Urothelium cell line (cell line): Measurements from ENCODE around the gene TTK.

Source experiments
- DNase-seq: peaks from one replicate; pipeline ENCODE4 v3.0.0; 2011; ENCODE audit warnings: low spot score, mixed read lengths
- FAIRE-seq: peaks from 2 replicates; lab custom pipeline; 2011; peaks lifted over from hg19 to GRCh38; lab: Jason Lieb, UNC

Gene TTK

DNA sequence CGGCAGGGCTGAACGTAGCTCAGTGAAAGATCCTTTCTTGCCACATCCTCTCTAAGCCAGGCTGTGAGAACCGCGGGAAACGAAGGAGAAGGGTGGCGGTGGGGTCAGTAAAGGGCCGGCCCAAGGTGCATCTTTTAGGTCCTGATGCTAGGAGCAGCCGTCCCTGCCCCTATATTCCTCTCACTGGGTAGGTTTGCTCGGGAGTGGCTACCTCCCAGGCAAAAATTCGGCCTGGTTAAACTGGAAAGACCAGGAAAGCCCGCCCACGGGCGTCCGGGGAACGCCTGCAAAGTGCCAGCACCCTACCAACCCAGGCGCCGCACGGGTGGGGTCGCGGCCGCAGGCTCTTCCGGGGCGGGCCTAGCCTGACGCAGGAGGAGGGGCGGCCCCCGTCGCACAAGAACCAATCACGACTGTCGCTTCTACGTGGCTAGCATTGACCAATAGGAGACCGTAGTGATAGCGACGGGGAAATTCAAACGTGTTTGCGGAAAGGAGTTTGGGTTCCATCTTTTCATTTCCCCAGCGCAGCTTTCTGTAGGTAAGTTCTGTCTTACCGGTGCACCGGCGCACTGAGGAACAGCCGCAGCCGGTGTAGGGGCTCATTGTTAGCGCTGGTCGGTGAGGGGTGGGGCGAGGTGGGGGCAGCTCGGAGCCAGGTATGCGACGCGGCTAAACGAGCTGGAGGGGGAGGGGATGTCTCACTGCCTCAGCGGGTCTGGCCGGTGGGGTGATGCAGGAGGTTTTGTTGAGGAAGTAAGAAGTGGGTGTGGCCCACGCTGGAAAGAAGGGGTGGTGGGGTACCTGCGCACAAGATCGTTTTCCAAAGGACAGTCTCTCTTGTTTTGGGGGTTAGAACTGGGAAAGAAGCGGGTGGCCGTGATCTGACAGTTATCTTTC, at the start of gene TTK:
Gene TTK (plus strand): TSS at position 477 of the 900 bp plus-strand sequence. CDS start 1,195 bp downstream, outside the sequence.
- DNase-seq (peak; percentile 91), FAIRE-seq (no peak)

DNA sequence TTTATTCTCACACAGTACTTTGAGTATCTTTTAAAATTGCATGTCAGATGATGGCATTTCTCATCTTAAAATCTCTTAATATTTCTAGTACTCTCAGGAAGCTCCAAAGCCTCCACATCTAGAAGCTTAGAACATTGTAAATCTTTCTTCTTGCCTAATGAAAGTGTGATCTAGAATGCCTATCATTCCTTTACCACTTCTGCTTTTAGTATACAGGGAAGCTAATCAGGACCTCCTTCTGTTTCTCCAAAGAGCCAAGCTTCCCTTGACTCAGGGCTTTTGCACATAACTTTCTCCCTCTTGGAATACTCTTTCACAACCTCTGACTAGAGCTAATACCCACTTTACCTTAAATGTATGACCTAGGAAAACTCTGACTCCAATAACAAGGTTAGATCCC, 49.6 kb upstream of the TTK start:
- no peak for FAIRE-seq

DNA sequence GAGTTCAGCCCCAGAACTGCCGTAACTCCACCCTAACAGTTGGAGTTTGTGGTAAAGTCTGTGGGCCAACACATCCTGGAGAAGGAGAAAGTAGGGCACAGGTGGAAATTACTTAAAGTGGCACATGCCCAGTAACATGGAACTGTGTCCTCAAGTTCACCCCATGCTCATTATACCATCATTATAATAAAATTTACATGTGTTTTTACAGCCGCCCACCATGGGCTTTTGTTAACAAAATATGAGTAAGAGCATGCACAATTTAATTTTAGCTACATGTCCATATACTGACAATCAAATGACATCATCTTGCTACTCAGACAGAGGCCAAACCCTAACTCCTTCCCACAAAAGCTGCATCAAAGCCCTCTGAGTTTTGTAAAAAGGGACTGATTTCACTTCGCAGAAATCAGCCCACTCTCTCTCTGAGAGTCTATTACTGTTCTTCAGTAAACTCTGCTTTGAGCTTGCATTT, 39.8 kb upstream of the TTK start:
- FAIRE-seq (no peak), DNase-seq (no peak)

More for the DNA sequence above, 49.6 kb upstream of the TTK start:
- DNase-seq: no peak

DNA sequence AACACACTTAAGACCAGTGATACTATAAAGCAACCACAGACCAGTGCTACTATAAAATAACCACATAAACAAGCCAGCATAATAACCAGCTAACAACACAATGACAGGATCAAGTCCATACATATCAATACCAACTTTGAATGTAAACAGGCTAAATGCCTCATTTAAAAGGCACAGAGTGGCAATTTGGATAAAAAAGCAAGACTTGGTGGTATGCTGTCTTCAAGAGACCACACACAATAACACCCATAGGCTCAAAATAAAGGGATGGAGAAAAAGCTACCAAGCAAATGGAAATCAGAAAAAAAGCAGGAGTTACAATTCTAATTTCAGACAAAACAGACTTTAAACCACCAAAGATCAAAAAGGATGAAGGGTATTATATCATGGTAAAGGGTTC, 37.3 kb upstream of the TTK start:
- DNase-seq (no peak), FAIRE-seq (no peak)

DNA sequence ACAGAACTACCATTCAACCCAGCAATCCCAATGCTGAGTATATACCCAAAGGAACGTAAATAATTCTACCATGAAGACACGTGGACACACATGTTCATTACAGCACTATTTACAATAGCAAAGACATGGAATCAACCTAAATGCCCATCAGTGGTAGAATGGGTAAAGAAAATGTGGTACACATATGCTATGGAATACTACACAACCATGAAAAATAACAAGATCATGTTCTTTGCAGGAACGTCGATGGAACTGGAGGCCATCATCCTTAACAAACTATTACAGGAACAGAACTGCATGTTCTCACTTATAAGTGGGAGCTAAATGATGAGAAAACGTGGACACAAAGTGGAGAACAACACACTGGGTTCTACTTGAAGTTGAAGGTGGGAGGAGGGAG, 34.7 kb upstream of the TTK start:
- no peak for FAIRE-seq
- no peak for DNase-seq

DNA sequence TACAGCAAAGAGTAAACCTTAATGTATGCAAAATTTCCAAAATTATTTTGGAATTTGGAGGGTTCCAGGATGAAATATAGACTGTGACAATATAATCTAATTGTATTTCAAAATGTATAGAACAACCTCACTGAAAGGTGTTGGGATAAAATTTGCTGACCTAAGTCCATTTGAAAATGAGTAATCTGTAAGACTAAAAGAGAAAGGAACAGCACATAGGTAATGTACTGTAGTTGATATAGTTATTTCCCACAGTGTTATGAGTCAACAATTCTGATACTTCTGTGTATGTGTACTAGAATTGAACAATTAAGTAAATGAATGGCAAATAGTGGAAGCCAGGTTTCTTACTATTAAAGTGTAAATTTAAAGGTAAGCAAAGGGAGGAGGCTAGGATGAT, 33.3 kb upstream of the TTK start:
- DNase-seq: no peak
- FAIRE-seq: no peak

DNA sequence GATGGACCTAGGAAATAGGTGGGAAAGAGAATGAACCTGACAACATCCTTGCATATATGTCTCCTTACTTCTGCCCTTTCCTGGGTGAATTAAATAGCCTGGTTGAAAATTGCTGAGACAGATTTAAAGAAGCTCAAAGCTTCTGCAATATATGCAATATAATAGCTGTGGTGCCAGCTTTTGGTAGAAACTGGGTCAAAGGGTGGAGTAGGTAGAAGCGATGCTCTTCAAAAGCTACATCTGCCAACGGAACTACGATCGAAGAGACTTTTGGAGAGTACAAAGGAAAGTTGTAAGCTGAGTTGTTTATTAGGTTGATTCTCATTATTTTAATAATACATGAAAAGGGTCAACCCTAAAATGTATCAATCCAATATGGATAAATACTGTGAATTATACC, 22.8 kb upstream of the TTK start:
- FAIRE-seq: no peak
- DNase-seq: no peak

DNA sequence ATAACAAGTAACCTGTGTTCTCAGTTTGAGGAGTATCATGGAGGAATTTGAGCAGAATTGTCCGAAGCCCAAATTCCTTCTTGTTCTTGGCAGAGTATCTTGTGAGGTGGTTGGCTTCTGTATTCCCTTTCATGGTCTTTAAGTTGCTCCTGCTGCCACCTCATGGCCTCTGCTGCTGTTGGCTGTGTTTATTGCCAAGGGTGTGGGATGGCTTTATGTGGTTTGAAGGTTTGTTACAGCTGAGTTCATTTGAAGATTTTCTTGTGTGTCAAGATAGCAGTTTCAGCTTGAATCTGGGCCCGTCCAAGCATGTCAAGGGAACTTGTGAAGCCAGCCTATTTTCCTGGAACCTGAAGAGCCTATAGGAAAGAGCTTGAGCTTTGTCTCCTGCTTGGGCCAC, 20.2 kb upstream of the TTK start:
- DNase-seq (peak; percentile 5), FAIRE-seq (no peak)

DNA sequence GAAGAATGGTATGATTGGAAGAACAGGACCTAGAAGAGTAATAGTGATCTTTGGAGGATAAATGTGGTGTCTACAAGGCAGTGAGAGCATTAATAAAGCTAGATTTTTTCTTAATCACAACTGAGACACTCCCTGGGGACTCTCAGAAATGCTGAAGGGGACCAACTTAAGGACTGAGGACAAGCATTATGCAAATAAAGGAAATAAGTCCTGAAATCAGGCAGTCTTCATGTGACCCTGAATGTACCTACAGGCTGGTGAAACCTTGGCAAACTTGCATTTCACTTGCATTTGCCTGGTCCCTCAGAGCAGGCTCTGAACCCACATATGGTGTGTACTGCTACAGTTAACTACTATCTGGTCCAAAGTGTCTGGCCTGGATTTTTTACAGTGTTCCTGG, 19.3 kb upstream of the TTK start:
- FAIRE-seq: no peak

DNA sequence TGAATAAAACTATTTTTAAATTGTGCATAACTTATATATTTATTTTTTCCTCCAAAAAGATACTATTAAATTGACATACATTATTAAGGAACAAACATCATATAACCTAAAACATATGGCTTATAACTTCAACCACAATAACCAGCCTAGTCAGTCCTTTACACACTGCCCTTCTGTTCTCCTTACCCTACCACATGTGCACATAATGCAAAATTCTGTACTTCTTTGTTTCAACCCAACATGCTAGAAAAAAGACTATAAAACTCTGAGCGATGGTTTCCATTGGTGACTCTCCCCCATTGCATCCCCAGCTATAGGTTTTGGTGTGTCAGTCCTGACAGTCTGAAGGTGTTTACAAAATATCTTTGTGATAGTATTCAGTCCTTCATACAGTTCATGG, 14.8 kb upstream of the TTK start:
- FAIRE-seq: no peak
- no peak for DNase-seq

More for the DNA sequence above, 19.3 kb upstream of the TTK start:
- DNase-seq: no peak

DNA sequence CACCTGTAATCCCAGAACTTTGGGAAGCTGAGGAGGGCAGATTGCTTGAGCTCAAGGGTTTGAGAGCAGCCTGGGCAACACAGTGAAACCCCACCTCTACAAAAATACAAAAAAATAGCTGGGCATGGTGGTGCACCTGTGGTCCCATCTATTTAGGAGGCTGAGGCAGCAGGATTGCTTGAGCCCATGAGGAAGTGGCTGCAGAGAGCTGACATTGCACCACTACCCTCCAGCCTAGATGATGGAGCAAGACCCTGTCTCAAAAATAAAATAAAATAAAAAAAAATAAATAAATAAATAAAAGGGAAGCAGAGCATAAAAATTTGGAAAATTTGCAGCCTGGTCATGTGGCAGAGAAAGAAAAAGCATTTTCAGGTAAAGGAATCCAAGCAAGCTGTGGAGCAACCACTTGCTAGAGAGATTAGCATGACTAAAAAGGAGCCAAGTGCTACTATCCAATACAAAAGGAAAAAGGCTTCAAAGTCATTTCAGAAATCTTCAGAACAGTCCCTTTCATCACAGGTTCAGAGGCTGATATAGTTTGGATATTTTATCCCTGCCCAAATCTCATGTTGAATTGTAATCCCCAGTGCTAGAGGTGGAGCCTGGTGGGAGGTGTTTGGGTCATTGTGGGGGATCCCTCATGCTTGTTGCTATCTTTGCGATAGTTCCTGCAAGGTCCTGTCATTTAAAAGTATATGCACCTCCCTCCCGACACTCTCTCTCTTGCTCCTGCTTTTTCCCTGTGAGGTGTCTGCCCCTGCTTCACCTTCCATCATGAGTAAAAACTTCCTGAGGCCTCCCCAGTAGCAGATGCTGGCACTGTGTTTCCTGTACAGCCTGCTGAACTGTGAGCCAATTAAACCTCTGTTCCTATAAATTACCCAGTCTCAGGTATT, 11.2 kb upstream of the TTK start:
- FAIRE-seq: no peak
- no peak for DNase-seq

DNA sequence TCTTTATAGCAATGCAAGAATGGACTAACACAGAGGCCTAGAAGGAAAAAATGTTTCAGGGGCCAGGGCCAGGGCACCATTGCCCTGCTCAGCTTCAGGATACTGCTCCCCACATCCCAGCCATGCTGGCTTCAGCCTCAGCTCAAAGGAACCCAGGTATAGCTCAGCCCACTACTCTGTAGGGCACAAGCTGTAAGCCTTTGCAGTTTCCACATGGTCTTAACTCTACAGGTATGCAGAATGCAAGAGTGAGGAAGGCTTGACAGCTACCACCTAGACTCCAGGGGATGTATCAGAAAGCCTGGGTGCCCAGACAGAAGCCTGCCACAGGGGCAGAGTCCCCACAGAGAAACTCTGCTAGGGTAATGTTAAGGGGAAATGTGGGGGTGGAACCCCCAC, 10.5 kb upstream of the TTK start:
- DNase-seq (no peak), FAIRE-seq (no peak)

DNA sequence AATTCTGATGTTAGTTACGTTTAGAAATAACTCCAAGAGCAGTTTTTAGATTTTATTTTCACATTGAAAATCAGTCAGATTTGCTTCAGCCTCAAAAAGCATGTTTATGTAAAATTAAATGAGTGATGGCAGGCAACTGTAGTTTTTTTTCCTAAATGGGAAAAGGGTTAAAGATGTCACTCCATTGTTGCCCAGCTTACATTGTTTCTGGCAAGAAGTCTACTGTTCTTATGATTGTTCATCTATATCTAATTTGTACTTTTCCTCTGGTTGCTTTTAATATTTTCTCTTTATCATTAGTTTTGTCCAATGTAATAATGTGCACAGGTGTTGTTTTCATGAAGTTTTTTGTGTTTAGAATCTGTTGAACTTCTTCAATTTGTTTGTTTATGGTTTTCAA, 6.7 kb upstream of the TTK start:
- DNase-seq (no peak), FAIRE-seq (no peak)

DNA sequence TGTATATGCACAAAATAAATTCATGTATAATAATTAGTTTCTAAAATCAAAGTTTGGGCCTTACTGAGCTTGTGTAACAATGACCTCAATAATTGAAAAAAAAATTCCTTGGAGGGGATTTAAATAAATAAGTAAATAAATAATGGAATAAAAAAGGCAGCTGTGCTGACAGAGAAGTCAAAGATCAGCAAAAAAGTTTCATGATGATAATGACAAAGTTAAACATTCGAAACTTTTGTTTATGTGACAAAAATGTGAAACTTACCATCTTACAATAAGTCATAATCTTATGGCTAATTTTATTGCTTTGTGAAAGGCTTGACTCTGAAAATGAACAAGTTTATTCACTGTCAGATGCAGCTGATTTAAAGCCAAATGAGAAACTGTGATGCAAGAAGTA, 3.1 kb upstream of the TTK start:
- FAIRE-seq (no peak), DNase-seq (no peak)

DNA sequence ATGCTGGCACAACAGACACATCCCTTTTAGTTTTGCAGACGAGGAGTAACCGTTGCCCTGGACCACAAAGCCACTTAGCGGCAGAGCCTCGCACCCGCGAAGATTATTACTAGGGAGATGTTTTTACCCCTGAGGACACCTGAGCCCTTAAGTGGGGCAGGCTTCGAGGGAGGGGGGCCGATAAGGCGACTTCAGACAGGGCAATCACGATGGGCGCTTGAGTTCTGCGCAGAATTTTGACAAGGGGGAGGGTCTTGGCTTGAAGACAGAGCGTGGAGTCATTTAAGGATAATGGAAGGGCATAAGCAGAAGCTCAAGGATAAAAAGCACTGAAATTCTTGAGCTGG, 650 bp upstream of the TTK start:
- DNase-seq: peak; percentile 9
- no peak for FAIRE-seq

DNA sequence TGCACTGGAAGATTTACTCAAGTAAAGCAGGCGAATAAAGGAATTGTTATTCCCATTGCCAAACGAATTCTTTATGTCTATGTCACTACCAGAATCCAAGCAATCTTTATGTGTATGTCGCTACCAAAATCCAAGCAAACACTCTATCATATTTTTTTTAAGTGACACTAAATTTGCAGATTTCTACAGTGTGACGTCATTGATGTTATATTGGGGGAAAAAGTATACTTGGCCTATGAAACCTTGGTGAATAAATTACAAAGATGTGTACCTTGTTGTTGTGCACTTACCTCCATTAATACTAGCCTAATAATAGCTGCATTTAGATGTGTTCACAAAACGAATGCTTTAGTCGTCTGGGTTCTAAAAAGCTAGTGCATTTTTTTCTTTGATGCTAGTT, 957 bp downstream of the TTK start:
- no peak for FAIRE-seq

DNA sequence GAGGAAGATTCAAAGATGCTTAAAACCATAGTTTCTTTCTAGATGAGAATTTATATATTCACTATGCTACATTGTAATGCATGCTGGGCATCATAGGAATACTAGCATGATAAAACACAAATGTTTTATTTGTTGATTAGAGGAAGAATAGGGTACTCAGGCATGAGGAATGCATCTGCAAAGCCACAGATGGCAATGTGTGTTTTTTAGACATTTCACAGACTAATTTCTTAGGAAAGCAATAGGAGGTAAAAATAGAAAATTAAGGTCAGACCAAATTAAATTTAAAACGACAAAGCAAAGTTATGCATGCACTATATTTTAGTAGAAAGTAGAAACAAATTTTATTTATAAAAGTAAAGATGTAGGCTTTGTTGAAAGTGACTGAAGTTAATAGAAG, 2.1 kb downstream of the TTK start:
- DNase-seq: no peak
- no peak for FAIRE-seq

More for the DNA sequence above, 957 bp downstream of the TTK start:
- no peak for DNase-seq

DNA sequence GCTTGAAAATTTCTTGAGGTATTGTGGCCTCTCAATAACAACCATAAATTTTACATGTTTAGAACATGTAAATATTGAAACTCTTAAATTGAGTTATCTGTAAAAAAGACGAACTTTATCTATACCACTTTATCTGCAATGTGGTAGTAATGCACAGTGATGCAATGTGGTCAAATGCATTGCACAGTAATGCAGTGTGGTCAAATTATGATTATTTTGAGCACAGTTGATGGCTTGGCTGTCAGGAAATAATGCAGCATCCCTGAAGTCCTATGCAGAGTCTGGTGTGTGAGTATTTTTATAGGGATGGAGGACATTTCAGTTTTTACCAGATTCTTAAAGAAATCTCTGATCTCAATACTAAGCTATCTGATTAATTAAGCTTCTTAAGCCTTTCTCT, 5.1 kb downstream of the TTK start:
- DNase-seq: no peak
- FAIRE-seq: no peak

DNA sequence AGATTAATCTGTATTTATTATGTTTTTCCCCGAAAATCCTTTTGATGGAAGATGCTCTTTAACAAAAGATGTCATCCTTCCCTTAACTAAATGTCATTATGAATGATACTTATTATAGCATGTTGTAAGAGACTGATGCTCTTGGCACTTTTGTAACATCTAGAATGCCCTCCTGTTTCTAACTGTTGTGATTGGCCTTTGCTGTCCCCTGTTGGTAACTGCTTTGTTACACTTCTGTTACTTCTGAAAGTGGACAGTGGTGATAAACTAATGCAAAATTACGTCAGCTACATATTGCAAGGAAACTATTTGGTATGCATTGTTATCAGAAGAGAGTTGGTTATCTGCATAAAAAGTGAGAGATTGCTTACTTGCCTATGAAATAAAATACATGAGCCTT, 5.8 kb downstream of the TTK start:
- no peak for DNase-seq
- no peak for FAIRE-seq

DNA sequence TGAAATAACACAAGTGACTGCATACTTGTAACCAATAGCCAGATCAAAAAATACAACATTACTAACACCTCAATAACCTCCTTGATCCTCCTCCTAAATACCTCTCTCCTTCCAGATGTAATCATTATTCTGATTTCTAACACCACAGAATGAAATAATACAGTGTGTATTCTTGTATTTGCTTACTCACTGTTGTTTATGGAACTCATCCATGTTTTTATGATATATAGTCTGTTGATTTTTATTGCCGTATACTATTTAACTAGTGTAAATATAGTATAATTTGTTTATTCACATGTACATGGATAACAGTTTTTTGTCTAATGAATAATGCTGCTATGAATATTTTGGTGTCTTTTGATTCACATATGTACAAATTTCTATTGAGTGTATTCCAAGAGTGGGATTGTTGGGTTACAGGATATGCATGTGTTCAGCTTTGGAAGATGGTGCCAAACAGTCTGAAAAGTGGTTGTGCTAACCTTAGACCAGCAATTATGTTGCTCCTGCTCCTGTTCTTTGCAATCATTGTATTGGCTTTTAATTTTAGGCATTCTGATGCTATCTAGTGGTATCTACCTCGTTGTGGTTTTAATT, 11.5 kb downstream of the TTK start:
- no peak for FAIRE-seq

DNA sequence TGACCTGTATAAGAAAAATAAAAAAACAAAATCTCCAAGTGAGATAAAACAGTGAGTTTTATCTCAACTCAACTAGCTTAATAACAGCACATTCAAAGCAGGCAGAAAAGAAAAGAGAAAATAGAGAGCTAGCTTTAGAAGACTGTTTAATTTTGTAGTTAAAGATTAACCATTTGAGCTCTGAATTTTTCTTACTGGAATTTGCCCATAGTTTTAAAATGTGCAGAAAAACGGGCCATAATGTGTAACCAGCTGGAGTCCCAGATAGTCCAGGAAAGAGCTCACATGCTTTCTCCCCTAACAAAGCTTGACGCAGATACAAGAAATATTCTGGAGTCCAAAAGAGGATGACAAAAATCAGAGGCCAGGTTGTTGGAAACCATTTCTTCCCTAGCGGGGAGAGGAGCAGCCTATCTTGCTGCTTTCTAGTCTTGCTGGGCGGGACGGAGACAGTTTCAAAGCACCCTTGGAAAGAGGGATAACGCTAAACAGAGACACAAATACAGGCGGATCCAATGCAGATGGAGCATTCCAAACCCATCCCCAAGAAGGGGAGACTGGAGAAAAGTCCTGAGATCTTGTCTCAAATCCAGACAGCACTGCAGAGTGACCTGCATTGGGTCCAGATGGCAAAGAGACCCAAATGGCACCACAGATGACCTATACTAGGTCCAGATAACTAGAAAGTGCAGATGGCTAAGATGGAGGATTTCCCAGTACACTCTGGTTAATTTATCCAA, 16.1 kb downstream of the TTK start:
- DNase-seq (no peak), FAIRE-seq (no peak)

More for the DNA sequence above, 11.5 kb downstream of the TTK start:
- DNase-seq: no peak
